Nephron (organoid): ENCODE data around the gene TOX3.

Experiments used
- H3K27ac Mint-ChIP-seq, 3 experiments: 2 replicates each; pipeline ENCODE4 v1.8.0; 2020; ENCODE audit warnings: mixed read lengths in 3 of 3, mild to moderate bottlenecking in 2 of 3, moderate library complexity in 1 of 3
- H3K27me3 Mint-ChIP-seq: 2 replicates; pipeline ENCODE4 v1.8.0; 2021; ENCODE audit warnings: low read depth, mild to moderate bottlenecking, moderate library complexity, mixed read lengths
- H3K36me3 Mint-ChIP-seq: 2 replicates; pipeline ENCODE4 v1.8.0; 2020; ENCODE audit warnings: low read depth, mixed read lengths
- H3K4me1 Mint-ChIP-seq: 2 replicates; pipeline ENCODE4 v1.8.0; 2020; ENCODE audit warnings: mixed read lengths
- H3K4me3 Mint-ChIP-seq, 3 experiments: 2 replicates each; pipeline ENCODE4 v1.8.0; 2020; ENCODE audit warnings: mild to moderate bottlenecking in 3 of 3, mixed read lengths in 3 of 3, moderate library complexity in 2 of 3
- H3K9me3 Mint-ChIP-seq: 2 replicates; pipeline ENCODE4 v1.8.0; 2020; ENCODE audit warnings: mixed read lengths
- TF ChIP-seq, protein P1 (sequence below), 3 experiments: fragments of 200-600 bp; sonication (generic); IDR thresholded peaks; one replicate each; pipeline ENCODE4 v1.5.0; 2021; ENCODE audit warnings: antibody characterized with exemption in 3 of 3; ENCODE audit not compliant: unreplicated experiment in 3 of 3

TOX3 gene

DNA sequence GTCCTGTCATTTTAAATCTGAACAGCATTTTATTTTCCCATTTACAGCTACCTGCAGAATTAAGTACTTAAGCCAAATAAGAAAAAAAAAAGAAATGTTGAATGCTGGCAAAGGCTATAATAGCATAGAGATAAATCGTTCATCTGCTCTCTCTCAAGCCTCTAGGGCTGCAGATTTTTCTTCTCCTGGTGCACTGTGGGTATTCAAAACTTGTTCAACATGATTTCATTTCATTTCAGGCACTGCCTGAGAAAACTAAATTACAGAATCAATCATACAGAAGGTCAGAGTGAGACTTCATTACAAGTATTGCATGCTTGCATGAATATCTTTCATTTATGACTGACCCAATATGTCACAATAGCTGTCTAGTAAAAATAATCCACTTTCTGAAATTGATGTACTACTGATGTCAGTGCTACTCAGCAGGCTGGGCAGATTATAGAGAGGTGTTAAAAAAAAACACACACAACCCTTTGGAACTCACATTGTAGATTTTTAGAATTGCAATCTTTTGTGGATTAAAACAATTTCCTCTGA, 86.2 kb downstream of the TOX3 start:
- peaks cover 8% of the 10 kb centered on the region for H3K4me1 Mint-ChIP-seq
- no peak overlapping the region for H3K4me3 Mint-ChIP-seq
- no peaks in the 10 kb centered on the region for H3K27me3 Mint-ChIP-seq
- TF ChIP-seq, protein P1, sequence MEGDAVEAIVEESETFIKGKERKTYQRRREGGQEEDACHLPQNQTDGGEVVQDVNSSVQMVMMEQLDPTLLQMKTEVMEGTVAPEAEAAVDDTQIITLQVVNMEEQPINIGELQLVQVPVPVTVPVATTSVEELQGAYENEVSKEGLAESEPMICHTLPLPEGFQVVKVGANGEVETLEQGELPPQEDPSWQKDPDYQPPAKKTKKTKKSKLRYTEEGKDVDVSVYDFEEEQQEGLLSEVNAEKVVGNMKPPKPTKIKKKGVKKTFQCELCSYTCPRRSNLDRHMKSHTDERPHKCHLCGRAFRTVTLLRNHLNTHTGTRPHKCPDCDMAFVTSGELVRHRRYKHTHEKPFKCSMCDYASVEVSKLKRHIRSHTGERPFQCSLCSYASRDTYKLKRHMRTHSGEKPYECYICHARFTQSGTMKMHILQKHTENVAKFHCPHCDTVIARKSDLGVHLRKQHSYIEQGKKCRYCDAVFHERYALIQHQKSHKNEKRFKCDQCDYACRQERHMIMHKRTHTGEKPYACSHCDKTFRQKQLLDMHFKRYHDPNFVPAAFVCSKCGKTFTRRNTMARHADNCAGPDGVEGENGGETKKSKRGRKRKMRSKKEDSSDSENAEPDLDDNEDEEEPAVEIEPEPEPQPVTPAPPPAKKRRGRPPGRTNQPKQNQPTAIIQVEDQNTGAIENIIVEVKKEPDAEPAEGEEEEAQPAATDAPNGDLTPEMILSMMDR (IDR thresholded peaks at IDR 0.05; ENCODE audit: unreplicated experiment in 3 of 3) = no peak
- no peak overlapping the region for H3K27ac Mint-ChIP-seq
- H3K9me3 Mint-ChIP-seq = no peaks in the 10 kb centered on the region
- H3K36me3 Mint-ChIP-seq = peaks cover 3% of the 10 kb centered on the region

DNA sequence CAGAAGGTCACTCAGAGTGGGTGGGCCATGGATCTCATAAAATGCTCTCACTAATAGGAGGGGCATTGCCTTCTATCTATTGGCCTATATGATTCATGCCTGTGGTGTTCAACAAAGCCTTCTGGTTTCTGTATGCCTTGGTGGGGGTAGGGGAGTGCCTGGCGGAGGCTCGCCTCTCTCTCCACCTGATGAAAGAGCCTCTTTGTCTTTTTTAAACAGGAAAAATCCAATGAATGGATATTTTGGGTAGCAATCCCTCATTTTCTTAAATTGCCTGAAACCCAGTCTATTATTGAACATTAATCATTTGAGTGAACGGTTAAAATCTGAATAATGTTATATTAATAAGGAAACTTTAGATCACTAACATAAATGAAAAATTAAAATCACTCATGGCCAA, 90.6 kb downstream of the TOX3 start:
- TF ChIP-seq, protein P1 (IDR thresholded peaks at IDR 0.05; ENCODE audit: unreplicated experiment in 3 of 3) = no peak
- no peaks in the 10 kb centered on the region for H3K9me3 Mint-ChIP-seq
- no peak overlapping the region for H3K27ac Mint-ChIP-seq
- H3K4me3 Mint-ChIP-seq = no peak overlapping the region
- H3K36me3 Mint-ChIP-seq = peaks cover 10% of the 10 kb centered on the region
- no peaks in the 10 kb centered on the region for H3K27me3 Mint-ChIP-seq
- peaks cover 5% of the 10 kb centered on the region for H3K4me1 Mint-ChIP-seq

DNA sequence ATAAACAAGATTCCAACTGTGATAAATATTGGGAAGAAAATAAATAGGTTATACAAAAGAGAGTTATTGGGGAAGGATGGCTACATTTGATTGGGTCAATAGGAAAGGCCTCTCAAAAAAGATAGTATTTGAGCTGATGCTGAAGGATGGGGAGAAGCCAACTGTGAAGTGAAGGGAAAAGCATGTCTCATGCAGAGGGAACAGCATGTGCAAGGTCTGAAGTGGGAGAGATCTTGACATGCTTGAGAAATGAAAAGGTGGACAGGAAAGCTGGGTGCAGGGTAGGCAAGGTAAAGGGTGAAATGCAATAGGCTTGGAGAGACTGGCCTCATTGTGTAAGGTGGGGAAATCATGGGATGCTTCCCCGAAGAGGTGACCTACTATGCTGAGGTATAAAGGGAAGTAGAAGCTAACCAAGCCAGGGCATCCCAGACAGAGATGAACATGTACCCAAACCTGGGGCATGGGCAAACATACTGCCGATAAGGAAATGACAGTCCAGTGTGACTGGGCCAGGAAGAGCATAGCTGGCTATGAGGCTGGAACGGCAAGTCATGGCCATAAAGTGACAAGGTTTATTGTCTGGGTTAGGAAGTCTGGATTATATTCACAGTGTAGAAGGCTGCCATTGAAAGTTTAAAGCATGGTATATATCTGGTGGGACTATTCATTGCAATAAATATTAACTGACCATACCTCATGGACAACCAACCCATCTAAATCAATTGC, 91.2 kb downstream of the TOX3 start:
- no peak overlapping the region for H3K4me3 Mint-ChIP-seq
- no peaks in the 10 kb centered on the region for H3K9me3 Mint-ChIP-seq
- peaks cover 10% of the 10 kb centered on the region for H3K36me3 Mint-ChIP-seq
- H3K27me3 Mint-ChIP-seq = no peaks in the 10 kb centered on the region
- peaks cover 2% of the 10 kb centered on the region for H3K4me1 Mint-ChIP-seq
- H3K27ac Mint-ChIP-seq = no peak overlapping the region
- TF ChIP-seq, protein P1 (IDR thresholded peaks at IDR 0.05; ENCODE audit: unreplicated experiment in 3 of 3) = no peak

DNA sequence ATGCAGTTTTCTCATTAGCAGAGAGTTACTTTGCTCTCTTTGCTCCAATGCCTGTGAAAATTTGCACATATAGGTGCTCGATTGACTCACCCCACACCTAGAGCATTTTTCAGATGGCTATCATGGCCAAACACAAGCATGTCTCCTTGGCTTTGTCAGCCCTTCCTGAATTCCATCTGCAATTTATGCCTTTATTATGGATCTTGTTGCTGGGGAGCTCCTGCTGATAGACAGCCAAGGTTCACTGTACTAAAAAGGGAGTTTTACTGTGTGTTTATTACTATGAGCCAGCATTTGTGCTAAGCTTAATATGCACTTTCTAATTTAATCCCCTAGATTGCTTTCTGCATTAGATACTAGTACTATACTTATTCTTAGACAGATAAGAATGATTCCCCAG, 93.3 kb downstream of the TOX3 start:
- Mint-ChIP-seq H3K9me3 (no peaks in the 10 kb centered on the region), H3K4me1 (no peaks in the 10 kb centered on the region), H3K27ac (no peak overlapping the region), H3K4me3 (no peak overlapping the region), H3K27me3 (no peaks in the 10 kb centered on the region), H3K36me3 (peaks cover 13% of the 10 kb centered on the region)
- TF ChIP-seq, protein P1 (IDR thresholded peaks at IDR 0.05; ENCODE audit: unreplicated experiment in 3 of 3) = no peak

DNA sequence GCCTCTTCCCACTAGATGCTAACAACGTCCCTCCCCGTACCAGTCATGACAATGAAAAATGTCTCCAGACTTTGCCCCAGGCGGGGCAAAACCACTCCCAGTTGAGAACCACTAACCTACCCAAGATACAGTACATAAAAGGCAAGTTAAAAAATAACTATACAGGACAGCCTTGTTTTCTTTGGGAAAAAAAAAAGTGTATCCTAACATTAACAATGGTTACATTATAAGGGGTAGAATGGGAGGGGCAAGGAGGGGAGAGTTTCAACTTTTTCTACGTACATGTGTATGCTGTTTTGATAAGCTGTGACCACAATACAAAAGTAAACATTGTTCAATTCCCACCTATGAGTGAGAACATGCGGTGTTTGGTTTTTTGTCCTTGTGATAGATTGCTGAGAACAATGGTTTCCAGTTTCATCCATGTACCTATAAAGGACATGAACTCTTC, 94.9 kb downstream of the TOX3 start:
- Mint-ChIP-seq H3K4me1 (no peaks in the 10 kb centered on the region), H3K4me3 (no peak overlapping the region), H3K27me3 (no peaks in the 10 kb centered on the region), H3K9me3 (no peaks in the 10 kb centered on the region), H3K27ac (no peak overlapping the region), H3K36me3 (peaks cover 15% of the 10 kb centered on the region)
- TF ChIP-seq, protein P1 (IDR thresholded peaks at IDR 0.05; ENCODE audit: unreplicated experiment in 3 of 3) = no peak

DNA sequence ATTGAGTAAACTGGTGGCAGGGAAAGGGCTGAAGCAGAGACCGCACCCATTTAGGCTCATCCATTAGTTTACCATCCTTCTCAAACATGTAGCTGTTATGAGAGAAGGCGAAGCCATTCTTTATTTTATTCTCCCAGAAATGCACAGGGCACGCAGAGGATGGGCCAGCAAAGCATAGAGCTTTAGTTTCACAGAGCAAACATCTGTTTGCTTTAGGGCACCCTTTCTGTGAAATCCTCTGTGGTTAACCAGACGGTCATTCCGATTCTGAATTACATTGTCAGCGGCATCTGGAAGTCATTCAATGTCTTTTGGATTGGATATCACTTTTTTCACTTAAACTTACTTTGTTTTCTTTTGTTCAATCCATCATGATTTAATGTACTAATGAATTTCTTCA, 96.0 kb downstream of the TOX3 start:
- Mint-ChIP-seq H3K36me3 (peaks cover 15% of the 10 kb centered on the region), H3K4me1 (peaks cover 4% of the 10 kb centered on the region), H3K27me3 (no peaks in the 10 kb centered on the region)

More for the DNA sequence above, 96.0 kb downstream of the TOX3 start:
- Mint-ChIP-seq H3K4me3 (no peak overlapping the region), H3K9me3 (no peaks in the 10 kb centered on the region), H3K27ac (no peak overlapping the region)
- TF ChIP-seq, protein P1 (IDR thresholded peaks at IDR 0.05; ENCODE audit: unreplicated experiment in 3 of 3) = no peak
